ENCODE measurements around the gene PLXNC1.

PLXNC1 gene

DNA sequence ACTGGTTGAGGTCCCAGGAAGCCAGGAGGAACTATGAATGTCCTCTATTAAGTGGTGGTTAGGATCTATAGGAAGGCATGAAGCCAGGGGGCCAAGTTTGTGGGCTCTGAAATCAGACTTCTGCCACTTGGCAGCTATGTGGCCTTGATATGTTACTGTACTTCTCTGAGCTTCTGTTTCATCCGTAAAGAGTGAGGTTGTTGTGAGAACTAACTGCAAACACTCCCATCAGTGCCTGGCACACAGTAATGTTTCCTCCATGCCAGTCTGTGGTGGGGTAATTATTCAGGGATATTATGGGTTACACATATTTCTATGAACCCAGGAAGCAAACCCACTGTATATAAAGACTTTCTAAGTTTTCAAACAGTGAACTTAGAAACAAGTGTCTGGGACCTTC is 57.4 kb downstream of the PLXNC1 start:
- DNase-seq (ENCODE audit: low spot score): no peak

DNA sequence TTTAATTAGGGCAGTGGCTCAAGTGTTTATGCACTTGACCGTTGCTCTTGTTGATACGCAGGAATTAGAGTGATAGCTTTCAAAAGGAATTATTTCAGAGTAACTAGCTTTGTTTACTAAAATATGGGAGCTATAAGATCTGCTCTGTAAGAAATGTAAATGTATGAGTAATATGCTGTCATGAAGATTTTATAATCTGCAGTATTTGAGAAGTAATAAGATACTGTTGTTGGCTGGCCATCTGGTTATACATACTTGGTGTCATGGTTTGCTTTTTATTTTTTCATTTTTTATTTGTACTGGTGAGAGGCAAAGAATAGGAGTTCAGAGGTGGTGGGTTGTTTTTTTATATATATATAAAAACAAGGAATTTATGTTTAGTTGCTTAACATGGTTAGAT is 58.5 kb downstream of the PLXNC1 start:
- DNase-seq (ENCODE audit: low spot score): no peak

DNA sequence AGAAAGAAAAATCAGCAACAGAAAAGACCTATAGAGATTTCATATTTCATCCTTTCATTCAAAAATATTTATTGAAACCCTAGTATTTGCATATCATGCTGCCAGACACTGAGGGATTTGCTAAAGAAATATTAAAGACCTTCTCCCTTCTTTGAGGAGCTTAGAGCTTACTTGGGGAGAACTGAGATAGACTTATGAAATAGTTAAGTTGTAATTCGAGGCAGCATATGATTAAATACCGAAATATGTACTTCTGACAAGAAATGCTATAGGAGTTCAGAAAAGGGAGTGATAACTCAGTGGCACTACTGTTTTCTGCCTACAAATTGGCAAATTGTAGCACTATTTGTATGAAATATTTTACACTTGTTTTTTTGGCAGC is 59.1 kb downstream of the PLXNC1 start:
- no peak for DNase-seq (ENCODE audit: low spot score)

DNA sequence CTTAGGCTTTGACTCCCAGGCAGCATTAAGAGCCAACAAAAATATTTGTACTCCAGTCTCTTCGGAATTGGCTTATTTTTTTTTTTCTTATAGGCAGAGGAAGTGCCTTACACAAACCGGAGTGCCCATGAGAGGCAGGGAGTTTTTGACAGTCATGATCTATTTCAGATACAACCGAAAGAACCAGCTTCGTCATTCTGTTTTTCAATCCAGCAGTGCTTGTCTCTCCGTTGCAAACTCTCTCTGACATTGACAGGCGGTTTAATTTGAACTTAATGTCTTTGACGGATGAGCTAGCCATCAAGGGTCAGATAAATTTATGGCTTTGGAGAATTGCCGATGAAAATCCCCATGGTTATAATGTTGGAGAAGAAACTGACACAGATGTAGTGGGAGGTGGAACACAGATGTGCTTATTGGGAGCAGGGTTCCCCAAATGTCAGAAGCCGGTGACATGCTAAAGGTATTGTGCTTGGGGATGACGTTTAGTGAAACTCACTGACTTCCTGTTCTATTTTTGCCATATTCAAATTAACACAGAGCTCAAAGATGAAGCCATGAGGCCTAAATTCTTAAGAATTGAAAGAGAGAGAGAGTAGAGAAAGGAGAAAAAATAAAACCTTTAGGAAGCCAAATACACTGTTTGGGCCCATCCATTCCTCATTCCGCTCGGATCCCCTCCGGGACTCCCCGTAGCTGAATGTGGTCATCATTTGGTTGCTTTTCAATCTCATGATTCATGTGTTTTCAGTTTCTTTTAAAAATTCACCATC is 59.7 kb downstream of the PLXNC1 start:
- DNase-seq (ENCODE audit: low spot score): no peak

DNA sequence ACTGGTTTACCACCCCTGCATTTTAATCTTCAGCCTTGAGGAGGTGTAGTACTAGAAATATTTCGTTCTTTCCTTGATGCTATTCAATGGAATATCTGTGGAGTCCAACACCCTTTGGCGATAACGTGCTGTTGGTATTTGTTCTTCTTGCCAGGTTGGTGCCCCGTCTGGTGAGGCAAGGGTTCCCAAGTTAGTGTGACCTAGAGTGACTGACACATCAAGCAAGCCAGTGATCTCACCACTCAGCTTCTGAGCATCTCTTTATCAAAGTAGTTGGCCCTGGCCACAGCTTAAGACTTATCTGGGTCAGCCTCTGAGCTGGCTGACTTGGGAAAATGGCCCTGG is 60.2 kb downstream of the PLXNC1 start:
- DNase-seq (ENCODE audit: low spot score): no peak

DNA sequence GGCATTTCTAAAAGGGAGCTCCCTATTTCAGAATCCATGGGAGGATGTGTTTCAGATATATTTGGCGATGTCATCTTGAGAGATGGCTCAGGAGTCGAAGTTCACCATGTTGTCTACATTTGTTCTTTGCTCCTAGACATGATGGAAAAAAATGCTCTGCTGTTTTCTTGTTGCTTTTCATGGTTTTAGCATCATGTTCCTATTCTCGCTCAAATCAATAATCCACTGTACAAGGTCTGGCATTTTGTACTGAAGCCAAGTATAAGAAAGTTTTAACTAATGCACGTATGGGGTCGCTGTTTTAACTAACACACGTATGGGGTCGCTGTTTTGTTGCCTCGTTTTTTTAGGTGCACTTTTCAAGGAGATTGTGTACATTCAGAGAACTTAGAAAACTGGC is 60.9 kb downstream of the PLXNC1 start:
- no peak for DNase-seq (ENCODE audit: low spot score)

DNA sequence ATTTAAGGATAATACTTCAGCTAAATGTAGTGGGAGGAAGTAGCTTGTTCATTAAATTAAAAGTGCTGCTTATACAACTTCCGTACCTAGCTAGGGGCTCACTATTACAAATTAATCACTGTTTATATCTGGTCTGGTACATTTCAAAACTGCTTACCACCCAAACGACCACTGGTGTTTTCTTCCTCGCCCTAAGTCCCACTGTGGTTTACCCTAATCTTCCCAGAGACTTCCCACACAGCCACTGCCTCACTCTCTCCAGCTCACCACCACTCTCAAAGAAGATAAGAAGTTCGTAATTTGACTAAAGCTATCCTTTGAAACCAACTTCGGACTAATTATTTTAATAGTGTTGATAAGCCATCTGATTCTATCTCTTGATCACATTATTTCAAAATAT is 62.6 kb downstream of the PLXNC1 start:
- no peak for DNase-seq (ENCODE audit: low spot score)

DNA sequence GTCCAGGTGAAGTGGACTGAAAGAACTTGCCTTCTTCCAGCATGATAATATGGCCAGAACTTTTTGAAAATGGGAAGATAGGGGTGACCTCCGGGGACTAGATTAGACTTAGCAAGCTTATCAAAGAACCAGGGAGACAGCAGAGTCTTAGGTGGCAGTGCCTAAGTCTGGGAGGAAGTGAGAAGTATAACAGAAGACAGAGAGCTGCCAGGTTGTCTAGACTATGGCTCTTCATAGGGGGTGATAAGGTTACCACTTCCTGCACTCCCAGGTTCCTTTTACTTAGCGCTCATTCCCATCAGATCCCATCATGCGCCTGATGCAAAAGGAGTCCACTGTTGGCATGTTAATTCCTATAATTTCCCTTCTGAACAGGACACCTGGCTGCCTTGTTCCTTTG is 69.9 kb downstream of the PLXNC1 start:
- no peak for DNase-seq (ENCODE audit: low spot score)

DNA sequence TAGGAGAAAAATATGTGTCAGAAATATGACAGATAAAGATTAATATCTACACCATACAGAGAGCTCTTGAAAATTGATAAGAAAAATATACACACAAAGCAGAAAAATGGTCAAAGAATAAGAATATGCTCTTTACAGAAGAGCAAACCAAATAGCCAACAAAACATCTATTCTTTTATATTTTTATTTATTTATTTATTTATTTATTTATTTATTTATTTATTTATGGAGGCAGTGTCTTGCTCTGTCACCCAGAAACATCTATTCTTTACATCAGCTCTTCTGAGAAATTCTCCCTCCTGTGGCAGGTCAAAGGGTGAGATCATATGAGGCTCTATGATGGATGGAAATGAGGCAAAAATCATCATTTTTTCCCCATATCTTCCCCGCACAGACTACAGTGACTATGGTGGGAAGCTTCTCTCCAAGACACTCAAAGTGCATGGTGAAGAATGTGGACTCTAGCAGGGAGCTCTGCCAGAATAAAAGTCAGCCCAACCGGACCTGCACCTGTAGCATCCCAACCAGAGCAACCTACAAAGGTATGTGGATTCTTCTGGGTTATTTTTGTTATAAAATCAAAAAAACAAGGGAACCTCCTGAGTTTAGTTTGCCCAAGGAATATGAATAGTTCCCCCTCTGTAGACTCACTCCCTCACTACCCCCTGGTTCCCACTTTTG is 71.4 kb downstream of the PLXNC1 start:
- DNase-seq (ENCODE audit: low spot score): no peak

DNA sequence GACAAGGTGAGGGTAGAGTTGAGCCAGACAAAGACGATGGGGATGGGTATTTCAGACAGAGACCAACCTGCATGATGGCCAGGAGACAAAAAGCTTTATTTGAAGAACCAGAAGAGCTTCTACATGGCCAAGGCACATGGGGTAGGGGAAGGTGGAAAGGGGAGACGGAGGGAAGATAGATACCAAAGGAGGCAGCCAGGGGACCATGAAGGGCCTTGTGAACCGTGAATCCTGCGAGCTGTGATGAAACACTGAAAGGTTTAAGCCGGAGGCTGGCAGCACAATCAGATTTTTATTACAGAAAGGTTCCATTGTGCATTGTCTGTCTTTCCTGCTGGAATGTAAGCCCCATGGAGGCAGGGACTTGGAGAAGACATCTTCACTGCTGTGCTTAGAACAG is 72.4 kb downstream of the PLXNC1 start:
- DNase-seq (ENCODE audit: low spot score): no peak

DNA sequence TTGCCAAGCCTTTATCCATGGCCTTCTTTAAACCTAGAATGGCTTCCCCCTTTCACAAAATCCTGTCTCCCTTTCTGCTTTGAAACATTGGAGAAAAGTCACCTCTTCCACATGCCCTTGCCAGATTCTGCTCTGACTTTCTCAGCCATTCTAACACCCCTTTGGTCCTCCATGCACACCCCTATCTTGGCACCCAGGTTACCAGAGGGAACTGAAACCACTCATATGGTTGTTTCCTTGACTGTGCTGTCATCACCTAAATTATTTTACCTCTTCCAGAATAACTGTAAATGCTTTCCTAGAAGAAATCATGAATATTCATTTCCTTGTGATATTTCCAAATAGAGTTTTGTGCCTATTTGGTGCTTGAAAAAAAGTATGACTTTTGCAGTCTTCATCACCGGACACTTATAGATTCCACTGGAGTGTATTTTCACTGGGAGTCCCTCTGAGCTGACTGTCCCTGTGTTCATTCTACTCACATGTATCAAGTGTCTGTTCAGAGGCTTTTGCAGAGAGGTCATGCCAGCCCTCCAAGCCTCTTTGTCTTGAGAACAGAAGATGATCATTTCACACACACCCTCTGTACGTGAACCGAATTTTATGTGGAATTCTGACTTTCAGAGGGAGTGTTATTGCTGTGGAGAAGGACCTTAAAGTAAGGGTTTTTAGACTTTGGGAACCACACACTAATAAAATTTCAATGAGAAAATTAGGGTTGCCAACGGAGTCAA is 74.1 kb downstream of the PLXNC1 start:
- no peak for DNase-seq (ENCODE audit: low spot score)

DNA sequence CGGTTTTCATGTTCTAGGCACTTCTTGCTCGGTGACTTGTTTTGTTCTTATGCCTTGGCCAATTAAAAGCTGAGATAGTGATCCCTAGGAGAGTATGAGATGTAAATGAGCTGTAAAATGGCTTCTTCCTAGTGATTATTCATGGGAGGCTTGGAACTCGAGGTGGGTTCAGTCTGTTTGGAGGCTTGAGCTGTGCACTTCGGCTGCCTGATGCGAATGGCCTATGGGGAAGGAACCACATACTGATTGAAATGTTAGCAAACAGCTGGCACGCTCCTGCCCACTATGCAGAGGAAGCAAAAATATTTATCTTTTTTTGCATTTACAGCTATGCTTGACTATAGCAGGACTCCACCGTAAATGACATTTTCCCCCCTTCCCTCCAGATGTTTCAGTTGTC is 75.5 kb downstream of the PLXNC1 start:
- no peak for DNase-seq (ENCODE audit: low spot score)

DNA sequence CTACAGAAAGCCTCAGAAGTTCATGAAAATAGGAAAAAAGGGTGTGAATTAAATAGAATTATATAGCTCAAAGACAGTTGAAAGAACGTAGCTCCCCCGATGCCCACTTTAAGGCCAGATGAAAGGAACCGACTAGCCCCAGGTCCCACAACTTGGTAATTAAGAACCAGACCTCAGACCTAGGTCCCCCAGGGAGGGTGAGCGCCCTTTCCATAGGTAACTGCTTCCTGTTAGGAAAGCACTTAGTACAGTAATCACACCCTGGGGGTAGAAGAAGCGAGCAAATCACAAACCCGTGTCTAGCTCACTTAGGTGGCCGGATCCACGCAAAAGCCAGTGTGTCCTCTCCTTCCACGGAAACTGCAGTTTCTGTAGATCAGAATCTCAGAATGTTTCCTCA is 77.1 kb downstream of the PLXNC1 start:
- no peak for DNase-seq (ENCODE audit: low spot score)

DNA sequence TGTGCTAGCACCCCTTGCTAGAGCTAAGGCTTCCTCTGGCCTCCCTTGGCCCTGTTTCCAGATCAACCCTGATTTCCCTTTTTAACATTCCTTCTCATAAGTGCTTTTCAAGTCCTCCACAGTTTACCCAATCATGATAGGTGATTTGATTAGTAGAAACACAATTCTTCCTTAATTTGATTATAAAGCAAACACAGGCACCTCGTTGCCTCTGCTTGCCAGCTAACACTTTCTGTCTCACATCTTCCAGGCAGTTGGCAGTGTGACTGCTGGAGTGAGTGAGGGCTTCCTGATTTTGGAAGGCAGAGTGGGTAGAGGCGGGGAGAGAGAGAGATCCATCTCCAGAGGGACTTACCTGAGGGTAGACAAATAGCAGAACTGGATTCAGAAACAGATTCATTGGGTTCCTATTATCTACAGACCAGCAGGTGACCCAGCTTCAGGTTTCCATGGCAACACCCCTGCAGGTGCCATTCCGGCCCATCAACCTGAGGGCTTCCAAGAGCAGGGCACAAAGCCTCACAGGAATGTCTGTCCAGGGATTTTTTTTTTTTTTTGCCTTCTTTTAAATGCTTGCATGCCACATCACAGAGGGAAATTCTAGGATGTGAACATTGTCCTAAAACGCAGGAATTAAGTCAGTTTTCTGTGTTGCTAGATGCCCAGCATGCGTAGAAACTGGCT is 77.7 kb downstream of the PLXNC1 start:
- no peak for DNase-seq (ENCODE audit: low spot score)

DNA sequence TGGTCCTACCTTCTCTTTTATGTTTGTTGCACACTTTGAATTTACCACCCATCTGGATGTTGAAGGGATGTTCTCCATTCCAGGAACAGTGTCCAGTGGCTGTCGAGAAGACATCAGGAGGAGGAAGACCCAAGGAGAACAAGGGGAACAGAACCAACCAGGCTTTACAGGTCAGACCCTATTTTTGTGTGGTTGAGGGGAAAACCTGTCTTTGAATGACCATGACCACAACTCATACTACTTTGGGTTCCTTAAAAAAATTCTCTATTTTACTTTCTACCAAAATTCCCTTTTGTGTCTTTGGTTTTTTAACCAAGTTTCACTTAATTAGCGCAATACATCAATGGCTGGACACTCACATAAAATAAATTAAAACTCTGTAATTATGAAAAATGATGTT is 78.7 kb downstream of the PLXNC1 start:
- no peak for DNase-seq (ENCODE audit: low spot score)

DNA sequence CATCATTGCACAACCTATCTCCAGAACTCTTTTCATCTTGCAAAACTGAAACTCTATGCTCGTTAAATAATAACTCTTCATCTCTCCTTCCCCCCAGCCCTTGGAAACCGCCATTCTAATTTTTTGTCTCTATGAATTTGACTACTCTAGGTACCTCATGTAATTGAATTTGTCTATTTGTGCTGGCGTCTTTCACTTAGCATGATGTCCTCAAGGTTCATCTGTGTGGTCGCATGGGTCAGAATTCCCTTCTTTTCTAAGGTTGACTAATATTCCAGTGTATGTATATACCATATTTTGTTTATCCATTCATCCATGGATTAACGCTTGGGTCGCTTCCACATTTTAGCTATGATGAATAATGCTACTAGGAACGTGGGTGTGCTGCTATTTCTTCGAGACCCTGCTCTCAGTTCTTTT is 80.1 kb downstream of the PLXNC1 start:
- no peak for DNase-seq (ENCODE audit: low spot score)

DNA sequence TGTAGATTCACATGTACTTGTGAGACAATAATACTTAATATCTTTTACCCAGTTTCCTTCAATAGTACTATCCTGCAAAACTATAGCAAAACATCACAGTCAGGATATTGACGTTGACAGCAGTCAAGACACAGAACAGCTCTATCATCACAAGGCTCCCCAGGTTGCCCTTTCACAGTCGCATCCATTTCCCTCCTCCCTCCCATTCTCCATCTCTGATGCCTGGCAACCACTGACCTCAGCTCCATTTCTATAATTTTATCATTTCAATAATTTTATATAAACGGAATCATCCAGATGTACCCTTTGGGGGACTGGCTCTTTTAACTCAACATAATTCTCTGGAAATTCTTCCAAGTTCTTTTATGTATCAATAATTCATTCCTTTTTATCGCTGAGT is 81.5 kb downstream of the PLXNC1 start:
- no peak for DNase-seq (ENCODE audit: low spot score)

DNA sequence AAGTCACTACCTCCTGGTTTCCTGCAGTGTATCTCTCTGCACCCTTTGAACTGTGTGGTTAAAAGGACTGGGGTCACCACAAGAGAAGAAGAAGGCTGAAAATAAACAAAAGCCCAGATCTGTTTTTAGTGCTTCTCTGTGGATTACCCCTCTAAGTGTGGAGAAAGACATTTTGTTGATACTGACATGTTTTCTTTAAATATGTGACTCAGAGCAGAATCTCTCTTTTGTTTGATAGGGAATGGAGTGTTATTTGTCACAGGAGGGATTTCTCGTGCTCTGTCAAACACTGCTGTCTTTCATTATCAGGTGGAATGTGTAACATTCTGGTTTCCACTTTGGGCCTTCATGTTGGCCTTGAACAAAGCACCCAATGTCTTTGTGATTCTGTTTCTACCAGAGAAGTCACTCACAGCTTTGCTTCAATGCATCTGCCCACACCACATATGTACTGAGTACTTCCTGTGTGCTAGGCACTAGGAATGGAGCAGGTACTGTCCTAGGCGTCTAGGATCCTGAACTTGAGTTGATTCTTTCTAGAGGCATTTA is 82.1 kb downstream of the PLXNC1 start:
- peak; percentile 44 for DNase-seq (ENCODE audit: low spot score)

DNA sequence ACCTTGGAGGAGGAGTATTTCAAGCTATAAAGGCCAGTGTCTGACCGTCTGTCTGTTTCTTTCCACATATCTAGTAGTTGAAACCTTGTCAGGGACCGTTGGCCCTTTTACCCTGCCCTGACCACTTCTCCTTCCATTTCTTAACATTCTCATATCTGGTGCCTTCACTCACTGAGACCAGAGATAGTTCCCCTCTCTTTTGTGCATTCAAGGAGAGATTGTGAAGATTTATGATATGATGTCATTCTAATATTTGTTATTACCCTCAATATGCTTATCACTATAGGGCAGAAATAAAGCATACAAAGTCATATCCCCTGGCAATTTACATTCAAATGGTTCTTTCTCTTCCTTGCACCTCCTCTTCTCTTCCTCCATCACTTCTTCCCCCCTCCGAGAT is 83.3 kb downstream of the PLXNC1 start:
- no peak for DNase-seq (ENCODE audit: low spot score)

DNA sequence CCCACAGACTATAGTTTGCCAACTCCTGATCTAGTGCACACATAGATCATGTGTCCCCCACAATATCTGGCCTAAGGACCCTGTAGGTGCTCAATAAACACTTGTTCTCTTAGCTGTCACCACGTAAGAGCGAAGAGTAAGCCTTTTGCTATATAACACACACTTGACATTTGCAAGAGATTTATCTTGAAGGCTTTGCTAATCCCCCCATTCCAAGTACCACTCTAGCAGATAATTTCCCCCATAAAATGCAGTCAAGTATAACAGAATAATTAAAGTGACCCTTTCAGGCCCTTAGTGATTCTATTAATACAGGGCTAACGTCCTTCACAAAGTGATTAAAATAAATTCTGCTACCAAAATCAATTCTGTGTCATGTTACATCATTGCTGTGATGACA is 87.5 kb downstream of the PLXNC1 start:
- no peak for DNase-seq (ENCODE audit: low spot score)

DNA sequence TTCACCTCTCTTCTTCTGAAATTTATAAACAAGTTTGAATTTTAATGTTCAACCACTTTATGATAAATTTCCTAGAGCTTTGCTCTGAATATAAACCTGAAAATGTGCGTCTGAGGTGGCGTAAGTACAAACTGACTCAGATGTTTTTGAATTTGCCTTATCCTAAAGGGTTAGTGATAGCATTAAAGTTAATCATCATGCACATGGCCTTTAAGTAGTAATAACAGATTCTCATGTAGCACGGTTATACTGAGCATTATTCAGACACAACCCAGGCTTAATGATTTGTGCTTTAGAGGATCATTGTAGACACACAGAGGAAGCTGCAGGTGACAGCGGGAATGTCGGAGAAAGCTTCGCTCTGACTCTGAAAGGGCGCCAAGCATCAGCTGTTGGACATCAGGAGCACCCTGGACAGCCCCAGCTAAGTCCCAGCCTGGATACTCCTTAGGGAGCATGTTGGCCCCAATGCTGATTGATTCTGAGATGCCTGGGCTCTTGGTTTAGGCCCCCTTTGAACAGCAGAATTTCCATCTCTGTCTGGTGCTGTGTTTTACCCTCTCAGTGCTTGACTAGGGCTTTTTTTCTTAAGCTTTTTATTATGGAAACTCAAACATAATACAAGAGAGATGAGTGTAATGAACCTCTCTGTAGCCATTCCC is 91.1 kb downstream of the PLXNC1 start:
- DNase-seq (ENCODE audit: low spot score): no peak

DNA sequence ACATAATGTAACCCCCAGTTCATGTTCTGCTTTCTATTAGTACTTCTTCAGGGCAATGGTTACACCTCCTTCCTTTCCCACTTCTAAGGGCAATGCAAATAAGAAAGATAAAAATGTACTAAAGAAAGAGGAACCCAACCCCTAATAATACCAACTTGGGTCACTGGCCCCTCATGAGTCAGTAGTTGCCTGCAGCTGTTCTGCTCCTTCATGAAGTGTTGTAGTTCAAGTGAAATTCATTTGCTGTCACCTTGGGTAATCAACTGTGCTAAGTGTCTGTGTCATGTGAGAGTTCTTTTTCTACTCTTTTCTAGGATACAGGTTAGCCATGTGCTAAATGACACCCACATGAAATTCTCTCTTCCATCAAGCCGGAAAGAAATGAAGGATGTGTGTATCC is 91.8 kb downstream of the PLXNC1 start:
- no peak for DNase-seq (ENCODE audit: low spot score)
